Daoy (cell line): ENCODE data around the gene UBAC1. TPM values are rescaled to one million over a fixed set of nuclear protein-coding genes. Genes with fewer than 3 reads are reported as not detected.

Experiments used
- DNase-seq: peaks from one replicate; pipeline ENCODE4 v3.0.0-alpha.2; 2015; ENCODE audit warnings: low read depth
- total RNA-seq: library from RNA; depleted of rRNA; stranded (reverse); fragments of >200 nt; shearing (Covaris generic); gene quantifications from 2 replicates; pipeline ENCODE4 v1.2.3, GENCODE V29; 2014; rRNA removed

Gene UBAC1, protein sequence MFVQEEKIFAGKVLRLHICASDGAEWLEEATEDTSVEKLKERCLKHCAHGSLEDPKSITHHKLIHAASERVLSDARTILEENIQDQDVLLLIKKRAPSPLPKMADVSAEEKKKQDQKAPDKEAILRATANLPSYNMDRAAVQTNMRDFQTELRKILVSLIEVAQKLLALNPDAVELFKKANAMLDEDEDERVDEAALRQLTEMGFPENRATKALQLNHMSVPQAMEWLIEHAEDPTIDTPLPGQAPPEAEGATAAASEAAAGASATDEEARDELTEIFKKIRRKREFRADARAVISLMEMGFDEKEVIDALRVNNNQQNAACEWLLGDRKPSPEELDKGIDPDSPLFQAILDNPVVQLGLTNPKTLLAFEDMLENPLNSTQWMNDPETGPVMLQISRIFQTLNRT
- 63.1 and 66.3 TPM in 2 replicates for total RNA-seq

DNA sequence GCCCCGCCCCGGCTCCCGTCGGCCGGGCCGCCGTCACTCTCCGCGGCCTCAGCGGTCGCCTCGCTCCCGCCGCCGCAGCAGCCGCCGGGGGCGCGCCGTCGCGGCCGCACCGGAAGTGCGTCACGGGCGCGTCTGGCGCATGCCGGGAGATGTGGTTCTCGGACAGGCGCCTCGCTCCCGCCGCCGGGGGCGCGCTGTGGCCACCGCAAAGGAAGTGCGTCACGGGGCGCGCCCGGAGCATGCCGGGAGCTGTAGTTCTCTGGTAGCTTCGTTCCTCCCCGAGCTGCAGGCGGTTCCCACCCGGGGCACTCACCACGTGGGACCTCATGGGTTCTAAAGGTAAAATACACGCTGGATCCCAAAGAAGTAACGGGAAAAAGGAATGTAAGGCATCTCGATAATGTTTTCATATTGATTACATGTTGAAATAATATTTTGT, at the start of gene UBAC1:
TSS of gene UBAC1 (minus strand) at position 97 of the 439 bp plus-strand sequence. CDS start 211 bp downstream, outside the sequence.
- DNase-seq = peak; percentile 99

DNA sequence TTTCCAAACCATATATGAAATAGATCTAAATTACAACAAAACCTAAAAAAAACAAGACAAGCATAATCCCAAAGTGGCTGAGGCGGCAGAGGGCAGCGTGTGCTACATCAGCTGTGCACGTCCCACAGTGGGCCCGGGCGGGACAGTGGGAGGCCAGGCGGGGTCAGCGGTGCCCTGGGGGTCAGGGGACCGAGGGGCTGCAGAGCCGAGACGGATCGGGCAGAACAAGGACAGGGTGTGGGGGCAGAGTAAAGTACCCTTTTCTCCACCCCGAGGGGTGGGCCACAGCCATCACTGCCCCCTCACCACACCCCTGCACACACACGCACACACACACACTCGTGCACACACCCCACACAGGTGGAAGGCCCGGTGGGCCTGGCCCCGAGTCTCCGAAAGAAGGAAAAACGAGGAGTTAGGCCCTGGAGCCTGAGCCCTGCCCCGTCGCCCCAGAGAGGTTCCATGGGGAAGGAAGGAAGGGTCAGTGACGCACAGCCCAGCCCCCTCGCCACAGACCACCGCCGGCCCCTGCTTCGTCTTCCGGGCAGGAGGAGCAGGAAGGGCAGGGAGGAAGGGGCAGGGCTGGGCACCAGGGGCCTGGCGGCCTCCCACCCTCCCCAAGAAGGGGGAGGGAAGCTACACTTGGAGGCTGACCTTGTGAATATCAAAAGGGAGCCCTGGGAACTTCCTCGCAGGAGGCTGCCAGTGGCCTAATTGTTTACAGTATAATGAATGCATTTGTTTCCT, 49.6 kb upstream of the UBAC1 start:
- no peak for DNase-seq

DNA sequence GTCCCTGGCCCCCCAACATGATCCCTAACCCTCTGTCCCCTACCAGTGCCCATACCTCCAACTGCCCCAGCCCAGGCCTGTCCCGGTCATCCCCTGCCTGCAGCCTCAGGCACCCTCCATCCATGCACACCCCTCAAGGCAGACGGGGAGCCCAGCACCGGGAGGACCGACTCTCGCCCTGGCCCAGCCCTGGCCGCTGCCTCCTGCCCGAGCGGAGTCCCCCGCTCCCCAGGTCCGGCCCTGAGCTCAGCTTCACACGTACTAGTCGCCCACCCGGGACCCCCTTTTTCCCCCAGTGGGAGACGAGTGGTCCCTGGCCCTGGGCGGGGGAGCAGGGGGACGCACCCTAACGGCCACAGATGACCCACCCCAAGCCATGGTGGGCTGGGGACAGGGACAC, 49.0 kb upstream of the UBAC1 start:
- DNase-seq = no peak

DNA sequence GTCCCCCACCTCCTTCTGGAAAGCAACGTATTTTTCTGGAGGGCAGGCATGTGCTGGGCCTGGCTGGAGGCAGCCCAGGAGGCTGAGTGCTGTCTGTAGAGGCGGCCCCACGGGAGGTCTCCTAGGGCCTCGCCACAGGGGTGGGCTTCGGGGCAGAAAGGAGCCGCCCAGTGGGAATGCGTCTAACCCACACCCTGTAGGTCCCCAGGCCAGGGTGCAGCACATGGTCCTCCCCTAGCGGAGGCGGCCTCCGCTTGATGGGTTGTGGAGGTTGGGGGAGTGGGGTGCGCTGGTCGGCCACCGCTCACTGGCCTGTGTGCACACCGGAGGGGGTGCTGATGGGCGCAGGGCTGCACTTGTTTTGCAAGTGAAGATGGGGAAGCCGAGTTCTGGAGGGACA, 48.3 kb upstream of the UBAC1 start:
- DNase-seq = no peak

DNA sequence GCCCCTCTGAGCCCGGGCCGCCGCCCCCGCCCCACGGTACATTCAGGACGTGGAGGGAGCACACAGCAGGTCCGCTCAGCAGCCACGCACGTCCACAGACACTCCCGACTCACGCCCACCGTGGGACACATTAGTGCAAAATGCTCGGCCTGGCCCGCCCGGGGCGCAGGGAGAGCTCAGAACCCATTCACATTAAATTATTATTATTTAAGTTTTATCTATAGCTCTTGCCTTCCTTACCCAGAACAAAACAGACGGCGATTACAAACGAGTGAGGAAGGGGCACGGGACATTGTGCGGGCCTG, 47.5 kb upstream of the UBAC1 start:
- no peak for DNase-seq

DNA sequence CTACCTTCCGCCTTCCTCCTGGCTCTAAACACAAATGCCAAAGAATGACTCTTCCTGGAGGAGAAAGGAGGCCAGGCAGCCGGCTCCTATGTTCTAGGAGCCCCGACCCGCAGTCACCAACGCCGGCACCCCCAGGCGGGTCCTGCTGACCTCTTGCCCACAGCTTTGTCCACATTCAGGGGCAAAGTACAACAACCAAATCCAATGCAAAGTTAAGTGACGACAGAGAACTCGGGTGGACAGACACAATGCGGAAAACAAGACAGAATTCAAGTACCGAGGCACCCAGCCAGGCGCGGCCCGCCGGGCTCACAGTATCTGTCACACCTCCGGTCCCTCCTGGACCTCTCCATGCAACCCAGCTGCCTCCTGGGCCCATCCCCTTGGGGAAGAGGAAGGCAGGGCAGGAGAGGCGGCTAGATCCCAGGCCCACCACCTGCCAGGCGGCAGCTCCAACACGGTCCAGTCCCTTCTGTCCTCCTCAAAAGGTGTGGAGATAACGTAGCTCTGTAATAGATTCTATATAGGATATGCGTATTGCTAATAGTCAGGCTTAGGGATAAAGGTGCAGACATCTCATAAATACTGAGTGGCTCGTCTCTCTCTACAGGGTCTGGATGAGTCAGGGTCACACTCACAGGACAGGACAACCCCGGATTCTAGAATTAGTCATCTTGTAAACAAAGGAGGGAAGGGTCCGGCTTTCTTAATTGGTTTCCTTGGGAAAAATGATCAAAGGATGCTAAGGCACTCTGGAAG, 46.9 kb upstream of the UBAC1 start:
- peak; percentile 71 for DNase-seq

DNA sequence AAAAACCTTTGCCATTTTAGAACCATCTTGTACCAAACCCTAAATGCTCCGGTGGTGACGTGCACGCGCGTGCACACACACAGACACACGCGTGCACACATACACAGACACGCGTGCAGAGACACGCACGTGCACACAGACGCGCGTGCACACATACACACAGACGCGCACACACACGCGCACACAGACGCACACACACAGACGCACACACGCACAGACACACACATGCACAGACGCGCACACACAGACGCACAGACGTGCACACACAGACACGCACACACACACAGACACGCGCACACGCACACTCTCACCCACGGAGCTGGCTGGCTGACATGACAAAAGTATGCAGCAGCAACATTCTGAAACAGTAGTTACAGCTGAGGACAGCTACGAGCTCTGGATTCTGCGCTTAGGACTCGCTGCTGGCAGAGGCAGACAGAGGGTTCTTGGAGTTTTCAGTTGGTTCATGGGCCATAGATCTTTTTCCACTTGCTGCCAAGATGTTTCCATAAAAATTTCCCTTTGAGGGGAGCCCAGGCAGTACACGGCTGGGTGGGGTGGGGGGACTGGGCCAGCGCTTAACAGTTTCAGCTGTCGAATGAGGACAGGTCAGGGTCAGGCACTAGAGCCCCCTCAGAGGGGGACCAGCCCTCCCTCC, 46.2 kb upstream of the UBAC1 start:
- no peak for DNase-seq

DNA sequence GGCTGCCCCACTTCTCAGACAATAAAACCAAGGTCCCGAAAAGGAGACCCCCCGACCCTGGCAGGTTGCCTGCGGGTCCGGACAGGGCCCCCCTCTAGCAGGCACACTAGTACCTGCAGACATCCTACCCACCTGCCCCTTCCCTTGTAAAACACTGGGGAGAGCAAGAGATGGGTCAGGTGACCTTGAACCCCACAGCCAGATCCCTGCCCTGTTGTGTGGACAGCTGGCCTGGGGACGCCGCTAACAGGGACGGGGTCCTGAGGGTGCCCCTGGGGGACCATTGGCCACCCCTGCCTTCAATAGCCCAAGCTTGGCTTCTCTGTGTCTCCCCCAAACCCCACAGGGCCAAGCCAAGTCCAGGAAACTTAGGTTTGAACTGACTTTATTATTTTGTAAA, 45.0 kb upstream of the UBAC1 start:
- no peak for DNase-seq

DNA sequence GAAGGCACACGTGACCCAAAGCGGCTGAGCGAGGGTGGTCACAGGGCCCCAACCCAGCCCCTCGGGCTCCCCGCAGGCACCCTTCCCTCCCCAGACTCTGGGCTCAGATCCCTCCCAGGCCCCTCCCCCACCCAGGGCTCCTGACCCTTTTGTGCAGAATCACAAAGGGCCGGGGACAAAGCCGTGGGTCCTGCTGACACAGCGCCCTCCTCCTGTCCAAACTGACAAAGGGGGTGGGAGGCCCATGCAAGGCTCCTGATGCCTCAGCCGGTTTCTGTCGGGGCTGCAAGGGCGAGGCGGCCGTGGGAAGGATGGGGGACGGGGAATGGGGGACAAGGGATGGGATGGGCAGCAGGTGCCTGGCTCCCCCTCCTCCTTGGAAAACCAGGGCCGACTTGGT, 43.5 kb upstream of the UBAC1 start:
- DNase-seq = no peak

DNA sequence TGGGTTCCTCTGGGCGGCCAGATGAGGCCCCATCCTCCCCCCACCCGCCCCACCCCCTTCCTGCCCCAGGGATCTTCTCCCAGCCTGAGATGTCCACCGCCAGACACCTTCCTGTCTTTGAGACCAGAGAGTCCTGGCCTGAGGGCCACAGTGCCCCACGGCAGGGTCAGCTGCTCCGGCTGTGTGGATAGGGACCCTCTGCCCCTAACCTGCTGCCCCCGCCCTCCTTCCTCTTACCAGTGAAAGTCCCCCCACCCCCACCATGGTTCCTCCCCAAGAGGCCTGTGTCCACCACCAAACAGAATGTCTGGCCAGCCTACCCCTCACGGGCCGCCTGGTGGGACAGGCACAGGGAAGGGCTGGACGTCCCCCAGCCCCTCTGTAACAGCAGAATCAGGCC, 43.0 kb upstream of the UBAC1 start:
- DNase-seq = no peak

DNA sequence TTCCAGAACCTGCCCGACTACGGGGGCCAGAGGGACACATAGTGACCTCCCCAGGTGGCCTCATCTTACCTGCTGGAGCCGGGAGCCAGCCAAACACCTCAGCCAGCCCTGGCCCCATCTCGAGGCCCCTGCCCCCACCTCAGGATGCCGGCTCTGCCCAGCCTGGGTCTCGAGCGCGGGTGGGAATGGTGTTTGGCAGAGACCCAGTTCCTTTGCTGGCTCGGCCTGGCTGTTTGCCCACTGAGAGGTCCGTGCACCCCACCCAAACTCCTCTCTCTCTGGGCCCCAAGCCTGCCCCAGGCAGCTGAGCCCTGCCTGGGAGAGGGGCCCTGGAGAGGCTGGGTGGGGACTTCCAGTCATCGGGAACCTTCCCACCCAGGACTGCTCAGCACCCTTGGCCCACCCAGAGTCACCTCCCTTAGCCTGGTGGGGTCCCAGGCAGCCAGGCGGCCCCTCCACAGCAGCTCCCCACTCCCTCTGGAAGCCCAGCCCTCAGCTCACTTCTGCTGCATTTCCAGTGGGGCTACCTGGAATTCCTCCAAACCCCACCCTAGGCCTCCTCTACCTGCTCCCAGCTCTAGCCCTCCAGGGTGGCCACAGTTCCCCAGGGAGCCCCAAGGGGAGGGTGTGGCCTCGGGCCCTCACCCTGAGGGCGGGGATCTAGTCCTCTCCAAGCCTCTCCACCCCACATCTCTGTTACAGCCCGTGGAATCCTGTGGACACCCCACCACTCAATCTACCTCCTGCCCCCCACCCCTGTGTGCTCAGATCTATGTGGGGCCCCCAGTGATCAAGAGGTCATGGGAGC, 42.4 kb upstream of the UBAC1 start:
- DNase-seq = no peak

DNA sequence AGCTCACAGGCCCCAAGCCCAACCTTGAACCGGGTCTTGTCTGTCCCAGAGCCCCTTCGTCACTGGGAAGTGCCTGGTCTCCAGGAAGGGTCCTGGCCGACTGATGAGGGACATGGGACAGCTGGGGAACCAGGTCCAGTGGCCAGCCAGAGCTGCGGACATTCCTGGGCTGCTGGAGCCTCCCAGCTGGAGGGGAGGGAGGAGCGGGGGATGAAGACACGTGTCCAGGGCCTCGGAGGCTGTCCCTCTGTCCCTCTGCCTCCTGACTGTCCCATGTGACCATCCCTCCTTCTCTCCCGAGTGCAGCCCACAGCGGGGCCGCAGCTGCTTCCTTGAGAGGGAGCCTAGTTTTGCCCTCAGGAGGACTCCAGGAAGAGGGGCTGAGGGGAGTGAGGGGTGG, 41.7 kb upstream of the UBAC1 start:
- no peak for DNase-seq

DNA sequence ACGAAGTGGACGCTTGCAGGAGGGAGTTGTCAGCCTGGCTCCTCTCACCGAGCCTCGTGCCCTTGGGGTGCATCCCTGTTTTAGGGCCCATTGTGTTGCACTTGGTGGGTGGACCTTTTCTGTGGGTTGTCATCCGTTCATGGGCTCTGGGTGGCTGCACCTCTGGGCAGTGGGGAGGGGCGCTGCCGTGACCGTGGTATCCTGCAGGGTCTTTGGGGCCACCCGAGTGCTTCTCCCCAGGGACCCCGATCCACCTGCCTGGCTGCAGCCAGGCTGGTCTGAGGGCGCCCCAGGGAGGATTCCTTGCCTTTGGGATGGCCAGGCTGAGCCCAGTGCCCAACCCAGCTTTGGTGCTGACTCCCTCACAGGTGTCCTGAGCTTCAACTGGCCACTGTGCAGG, 41.0 kb upstream of the UBAC1 start:
- no peak for DNase-seq

DNA sequence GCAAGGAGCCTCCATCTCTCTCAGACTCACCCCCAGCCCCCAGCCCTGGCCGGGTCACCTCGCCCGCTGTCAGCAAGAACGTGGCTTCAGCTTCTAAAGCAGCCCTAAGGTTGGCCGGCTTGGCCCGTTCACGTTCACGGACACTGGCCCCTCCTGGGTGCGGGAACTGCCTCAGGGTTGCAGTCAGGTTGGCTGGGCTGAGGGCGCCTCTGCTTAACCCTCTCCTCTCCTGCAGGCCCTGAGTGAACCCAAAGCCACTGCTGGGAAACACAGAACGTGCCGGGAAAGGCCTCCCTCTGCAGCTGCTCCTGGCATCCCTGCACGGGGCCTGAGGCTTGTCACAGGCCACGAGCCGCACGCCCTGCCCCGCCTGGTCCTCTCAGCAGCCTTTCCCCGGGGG, 40.1 kb upstream of the UBAC1 start:
- no peak for DNase-seq

DNA sequence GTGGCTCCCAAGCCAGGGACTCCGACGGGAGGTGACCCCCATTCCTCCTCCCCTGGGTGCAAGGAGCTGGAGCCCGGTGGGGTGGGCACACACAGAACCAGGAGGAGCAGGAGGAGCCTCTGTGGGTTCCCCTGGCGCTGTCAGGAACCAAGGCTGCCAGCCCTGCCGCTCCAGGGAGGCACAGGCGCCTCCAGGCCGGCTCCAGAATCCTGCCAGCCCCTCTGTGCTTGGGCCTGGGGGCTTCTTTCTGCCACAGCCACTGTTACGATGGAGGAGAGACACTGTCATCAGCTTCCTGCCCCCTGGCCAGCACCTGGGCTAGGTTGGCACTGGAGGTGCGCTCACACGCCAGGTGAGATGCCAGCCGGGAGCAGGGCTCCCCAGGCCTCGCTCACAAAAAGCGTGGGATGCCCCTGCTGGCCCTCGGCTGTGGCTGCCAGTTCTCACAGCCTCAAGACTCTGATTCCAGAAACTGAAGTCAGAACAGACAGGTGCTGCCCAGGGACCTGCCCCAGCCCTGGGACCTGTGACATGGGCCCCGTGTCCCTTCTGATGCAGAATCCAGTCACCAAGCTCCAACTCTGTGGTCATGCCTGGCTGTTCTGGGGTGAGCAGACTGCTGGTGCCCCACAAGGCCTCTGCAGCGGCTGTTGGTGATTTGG, 37.4 kb upstream of the UBAC1 start:
- no peak for DNase-seq

DNA sequence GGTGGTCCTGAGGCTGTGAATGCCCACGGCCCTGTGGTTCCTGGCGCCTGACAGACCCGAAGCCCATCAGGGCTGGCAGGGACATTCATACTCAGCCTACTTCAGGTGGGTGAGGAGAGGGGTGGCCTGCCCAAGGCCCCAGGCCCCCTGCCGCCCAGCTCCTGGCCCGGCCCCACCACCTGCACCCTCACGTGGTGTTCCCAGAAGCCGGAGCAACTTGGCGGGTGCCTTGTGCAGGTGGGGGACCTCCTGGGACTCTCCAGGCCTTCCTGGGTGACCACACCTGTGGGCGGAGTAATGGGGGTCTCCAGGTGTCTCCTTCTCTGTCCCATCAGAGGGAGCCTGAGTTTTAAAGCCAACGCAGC, 36.8 kb upstream of the UBAC1 start:
- no peak for DNase-seq

DNA sequence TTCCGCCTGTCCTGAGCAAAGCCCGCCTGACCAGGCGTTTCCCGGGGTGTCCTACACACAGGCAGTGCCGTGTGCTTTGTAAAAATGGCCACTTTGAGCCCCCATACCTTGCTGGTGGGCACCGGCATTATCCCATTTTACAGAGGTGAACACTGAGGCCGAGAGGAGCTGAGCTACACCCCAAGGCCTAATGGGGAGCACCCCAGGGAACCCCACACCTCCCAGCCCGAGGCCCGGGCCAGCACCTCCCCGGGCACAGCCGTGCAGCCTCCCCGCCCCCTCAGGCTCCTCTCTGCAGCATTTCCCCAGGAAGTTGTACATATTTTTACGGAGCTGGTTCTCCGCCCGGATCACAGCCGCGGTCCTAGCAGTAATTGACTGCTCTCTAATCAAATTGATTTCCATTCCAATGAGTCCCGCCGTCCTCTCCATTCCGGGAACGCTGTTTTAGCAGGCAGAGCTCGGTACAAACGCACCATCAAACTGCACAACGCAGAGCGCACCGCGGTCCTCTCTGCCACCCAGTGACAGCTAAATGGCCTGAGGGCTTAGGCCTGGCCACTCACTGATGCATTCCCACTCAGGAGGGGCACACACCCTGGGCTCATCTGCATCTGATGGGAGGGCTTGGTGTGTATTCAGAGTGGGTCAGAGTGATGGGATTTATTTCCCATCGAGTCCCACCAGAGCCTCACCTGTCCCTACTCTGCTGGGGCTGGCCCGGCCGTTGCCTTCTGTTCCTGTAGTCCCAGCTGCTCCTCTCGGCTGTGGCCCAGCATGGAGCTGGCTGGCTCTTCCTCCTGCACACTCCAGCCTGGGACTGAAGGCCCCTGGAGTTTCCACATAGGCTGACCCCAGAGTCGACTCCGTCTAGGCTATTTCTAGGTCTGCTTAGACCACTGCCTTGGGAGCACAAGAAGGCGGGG, 36.2 kb upstream of the UBAC1 start:
- no peak for DNase-seq

DNA sequence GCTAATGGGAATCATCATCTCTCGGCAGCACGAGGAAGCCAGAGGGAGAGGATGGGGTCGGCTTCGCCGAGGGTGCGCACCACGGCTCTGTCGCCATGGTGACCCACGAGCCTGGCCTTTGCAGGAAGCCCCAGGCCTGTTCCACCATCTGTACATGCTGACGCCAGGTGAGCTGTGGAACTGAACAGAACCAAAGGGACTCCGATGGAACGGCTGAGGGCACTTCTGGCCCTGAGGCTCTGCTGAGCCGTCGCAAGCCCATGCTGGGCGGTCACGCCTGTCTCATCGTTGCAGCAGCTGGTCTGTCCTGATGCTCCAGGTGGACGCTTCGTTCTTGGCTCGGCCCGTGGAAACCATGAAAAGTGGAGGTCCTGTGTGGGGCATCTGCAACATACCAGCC, 34.6 kb upstream of the UBAC1 start:
- DNase-seq = no peak

DNA sequence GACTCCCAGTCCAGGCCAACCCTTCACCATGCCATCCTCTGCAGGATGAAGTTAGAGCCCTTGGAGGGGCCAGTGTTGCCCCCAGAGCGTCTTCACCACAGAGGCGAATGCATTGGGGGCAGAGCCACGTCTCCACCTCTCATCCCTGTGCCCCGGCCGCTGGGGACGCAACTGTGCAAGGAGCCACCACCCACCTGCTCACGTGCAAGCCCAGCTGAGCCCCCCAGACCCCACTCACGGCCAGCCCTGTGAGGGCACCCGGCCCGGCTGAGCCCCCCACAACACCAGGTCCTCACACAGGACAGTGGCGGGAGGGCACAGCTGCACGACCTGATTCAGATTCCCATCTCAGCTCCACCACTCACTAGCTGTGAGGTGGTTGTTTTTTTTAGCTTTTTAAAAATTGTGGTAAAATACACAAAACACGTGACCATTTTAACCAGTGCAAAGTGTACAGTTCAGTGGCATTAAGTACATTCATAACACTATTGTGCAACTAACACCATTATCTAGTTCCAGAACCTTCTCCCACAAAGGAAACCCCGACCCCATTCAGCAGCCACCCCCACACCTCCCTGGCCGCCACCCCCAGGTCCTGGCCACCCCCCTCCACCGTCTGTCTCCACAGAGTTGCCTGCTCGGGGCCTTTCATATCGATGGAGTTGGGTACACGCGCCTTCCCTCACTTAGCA, 33.5 kb upstream of the UBAC1 start:
- no peak for DNase-seq
